Neutrophil (primary cell): ENCODE measurements around the gene MAP1B.

Experiments
- H3K27ac ChIP-seq: fragments of 200-600 bp; sonication (generic); 2 replicates; pipeline ENCODE4 v1.5.1; 2016; ENCODE audit warnings: mild to moderate bottlenecking, moderate library complexity
- H3K27me3 ChIP-seq: fragments of 200-600 bp; sonication (generic); 2 replicates; pipeline ENCODE4 v1.6.0; 2016; ENCODE audit warnings: mild to moderate bottlenecking
- H3K36me3 ChIP-seq: fragments of 200-600 bp; sonication (generic); 2 replicates; pipeline ENCODE4 v1.5.1; 2017
- H3K4me1 ChIP-seq, 2 experiments: fragments of 200-600 bp in 1 of 2; sonication (generic) in 1 of 2; 1 replicate in 1 of 2; 2 replicates in 1 of 2; pipeline versions ENCODE4 v1.5.1 to v1.6.1; 2013 to 2016; ENCODE audit warnings: low read depth in 1 of 2, low read length in 1 of 2, mild to moderate bottlenecking in 1 of 2, moderate library complexity in 1 of 2; ENCODE audit not compliant: control insufficient read depth in 1 of 2, insufficient read depth in 1 of 2
- H3K4me3 ChIP-seq, 2 experiments: fragments of 200-600 bp in 1 of 2; sonication (generic) in 1 of 2; 1 replicate in 1 of 2; 2 replicates in 1 of 2; pipeline ENCODE4 v1.5.1; 2013 to 2016; ENCODE audit warnings: low read depth in 1 of 2, low read length in 1 of 2, mild to moderate bottlenecking in 1 of 2, moderate library complexity in 1 of 2
- H3K9me3 ChIP-seq: fragments of 200-600 bp; sonication (generic); 2 replicates; pipeline ENCODE4 v1.5.1; 2016
- TF ChIP-seq, protein P1 (sequence below): fragments of 200-600 bp; sonication (generic); IDR thresholded peaks from 2 replicates; pipeline ENCODE4 v1.5.1; 2016; ENCODE audit warnings: antibody characterized with exemption

Gene MAP1B

DNA sequence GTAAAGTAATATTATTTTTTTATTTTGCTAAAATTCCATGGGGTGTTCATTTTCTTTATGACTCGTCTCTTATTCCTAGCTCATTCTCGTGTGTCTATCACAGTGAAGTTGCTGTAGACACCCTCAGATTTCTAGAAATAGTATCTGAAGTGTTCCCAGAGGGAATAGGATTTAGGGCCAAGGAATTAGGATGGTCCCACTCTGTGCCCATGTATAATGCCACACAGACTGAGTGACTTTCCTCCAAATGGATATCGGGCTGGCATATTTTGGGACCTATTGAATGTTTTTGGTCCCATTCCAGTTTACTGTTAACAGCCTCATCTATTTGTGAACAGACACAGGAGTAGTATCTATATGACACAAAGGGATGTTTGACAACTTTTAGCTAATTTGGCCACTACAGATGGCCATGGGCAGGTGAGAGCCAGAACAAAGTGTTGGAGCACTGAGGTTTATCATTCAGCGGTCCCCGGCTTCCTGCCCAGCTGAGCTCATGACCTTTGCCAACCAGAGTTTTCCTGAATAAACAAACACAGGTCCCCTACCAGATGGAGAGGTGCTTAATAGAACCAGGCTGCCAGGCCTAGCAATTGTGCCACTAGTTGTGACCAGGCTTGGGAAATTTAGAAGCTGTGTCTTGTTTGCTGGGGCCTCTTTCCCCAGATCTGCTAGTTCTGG, 46.9 kb downstream of the MAP1B start:
- H3K4me1 ChIP-seq: no peaks in the 10 kb centered on the region

DNA sequence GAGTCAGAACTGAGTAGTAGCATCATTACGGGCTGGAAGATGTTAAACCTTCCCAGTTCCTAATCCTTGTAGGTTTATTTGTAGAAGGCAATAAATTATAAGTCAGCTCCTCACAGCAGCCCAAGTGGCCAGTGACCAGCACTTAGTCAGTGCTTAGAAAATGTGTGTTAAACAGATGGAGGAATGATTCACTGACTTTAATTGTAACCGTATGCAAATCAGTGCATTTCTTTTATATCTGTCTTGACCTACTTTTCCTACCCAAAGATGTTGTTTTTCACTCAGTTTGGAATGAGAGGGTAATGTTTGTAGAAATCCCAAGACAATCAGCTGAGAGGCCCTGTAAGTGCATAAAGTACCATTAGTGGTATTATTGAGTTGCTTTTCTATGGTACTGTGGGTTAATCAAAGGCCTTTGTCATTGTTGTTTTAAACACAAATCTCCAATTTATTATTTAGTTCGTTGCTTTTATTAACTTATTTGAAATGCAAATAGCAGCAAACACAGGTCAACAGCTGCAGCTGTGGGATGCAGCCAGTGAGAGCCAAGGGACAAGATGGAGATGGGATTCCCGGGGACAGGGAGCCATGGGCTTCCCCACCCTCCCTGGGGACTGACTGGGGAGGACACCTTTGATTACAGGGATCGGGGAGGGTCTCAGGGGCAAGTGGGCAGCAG, 49.8 kb downstream of the MAP1B start:
- TF ChIP-seq, protein P1, sequence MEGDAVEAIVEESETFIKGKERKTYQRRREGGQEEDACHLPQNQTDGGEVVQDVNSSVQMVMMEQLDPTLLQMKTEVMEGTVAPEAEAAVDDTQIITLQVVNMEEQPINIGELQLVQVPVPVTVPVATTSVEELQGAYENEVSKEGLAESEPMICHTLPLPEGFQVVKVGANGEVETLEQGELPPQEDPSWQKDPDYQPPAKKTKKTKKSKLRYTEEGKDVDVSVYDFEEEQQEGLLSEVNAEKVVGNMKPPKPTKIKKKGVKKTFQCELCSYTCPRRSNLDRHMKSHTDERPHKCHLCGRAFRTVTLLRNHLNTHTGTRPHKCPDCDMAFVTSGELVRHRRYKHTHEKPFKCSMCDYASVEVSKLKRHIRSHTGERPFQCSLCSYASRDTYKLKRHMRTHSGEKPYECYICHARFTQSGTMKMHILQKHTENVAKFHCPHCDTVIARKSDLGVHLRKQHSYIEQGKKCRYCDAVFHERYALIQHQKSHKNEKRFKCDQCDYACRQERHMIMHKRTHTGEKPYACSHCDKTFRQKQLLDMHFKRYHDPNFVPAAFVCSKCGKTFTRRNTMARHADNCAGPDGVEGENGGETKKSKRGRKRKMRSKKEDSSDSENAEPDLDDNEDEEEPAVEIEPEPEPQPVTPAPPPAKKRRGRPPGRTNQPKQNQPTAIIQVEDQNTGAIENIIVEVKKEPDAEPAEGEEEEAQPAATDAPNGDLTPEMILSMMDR: no peak
- no peak overlapping the region for H3K27ac ChIP-seq
- H3K36me3 ChIP-seq: no peaks in the 10 kb centered on the region
- no peaks in the 10 kb centered on the region for H3K4me1 ChIP-seq
- H3K9me3 ChIP-seq: no peaks in the 10 kb centered on the region
- H3K4me3 ChIP-seq: no peak overlapping the region
- H3K27me3 ChIP-seq: peaks cover 20% of the 10 kb centered on the region

More for the DNA sequence above, 46.9 kb downstream of the MAP1B start:
- Histone ChIP-seq H3K9me3 (no peaks in the 10 kb centered on the region), H3K4me3 (no peak overlapping the region), H3K27me3 (peaks cover 26% of the 10 kb centered on the region), H3K27ac (no peak overlapping the region), H3K36me3 (no peaks in the 10 kb centered on the region)
- TF ChIP-seq, protein P1: no peak

DNA sequence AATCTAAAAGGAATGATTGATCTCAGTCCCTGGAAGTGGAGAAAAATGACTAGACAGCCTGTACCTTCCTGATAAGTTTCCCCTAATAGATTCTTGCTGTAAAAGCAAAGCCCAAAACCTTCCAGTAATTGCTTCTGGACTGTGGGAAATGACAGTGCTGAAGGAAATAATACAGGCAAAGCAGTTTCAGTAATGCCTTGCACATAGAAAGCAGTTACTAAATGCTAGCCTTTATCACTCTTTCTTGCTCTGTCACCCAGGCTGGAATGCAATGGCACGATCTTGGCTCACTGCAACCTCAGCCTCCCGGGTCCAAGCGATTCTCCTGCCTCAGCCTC, 50.3 kb downstream of the MAP1B start:
- TF ChIP-seq, protein P1: no peak
- H3K27me3 ChIP-seq: peaks cover 20% of the 10 kb centered on the region
- no peaks in the 10 kb centered on the region for H3K9me3 ChIP-seq
- no peaks in the 10 kb centered on the region for H3K36me3 ChIP-seq
- no peaks in the 10 kb centered on the region for H3K4me1 ChIP-seq
- no peak overlapping the region for H3K27ac ChIP-seq
- no peak overlapping the region for H3K4me3 ChIP-seq

DNA sequence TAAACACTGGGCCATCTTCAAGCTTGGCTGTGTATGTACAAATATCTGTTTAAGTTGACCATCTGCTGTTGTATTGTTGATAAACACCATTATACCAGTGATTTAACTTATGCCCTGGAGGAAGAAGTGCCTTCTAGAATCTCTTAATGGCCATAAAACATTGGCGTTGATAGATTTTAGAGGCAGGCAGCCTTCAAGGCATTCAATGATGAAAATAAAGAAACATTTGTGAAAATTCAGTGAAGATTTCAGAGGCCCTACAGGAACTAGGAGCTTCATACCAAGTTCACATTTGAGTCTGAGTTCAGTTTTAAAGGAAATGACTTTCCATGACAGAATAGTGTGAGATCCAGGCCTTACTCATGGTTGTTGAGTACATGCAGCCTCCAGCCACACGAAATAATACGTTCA, 52.2 kb downstream of the MAP1B start:
- Histone ChIP-seq H3K36me3 (no peaks in the 10 kb centered on the region), H3K27ac (no peak overlapping the region), H3K9me3 (no peaks in the 10 kb centered on the region), H3K4me1 (no peaks in the 10 kb centered on the region), H3K4me3 (no peak overlapping the region), H3K27me3 (peaks cover 23% of the 10 kb centered on the region)
- TF ChIP-seq, protein P1: no peak

DNA sequence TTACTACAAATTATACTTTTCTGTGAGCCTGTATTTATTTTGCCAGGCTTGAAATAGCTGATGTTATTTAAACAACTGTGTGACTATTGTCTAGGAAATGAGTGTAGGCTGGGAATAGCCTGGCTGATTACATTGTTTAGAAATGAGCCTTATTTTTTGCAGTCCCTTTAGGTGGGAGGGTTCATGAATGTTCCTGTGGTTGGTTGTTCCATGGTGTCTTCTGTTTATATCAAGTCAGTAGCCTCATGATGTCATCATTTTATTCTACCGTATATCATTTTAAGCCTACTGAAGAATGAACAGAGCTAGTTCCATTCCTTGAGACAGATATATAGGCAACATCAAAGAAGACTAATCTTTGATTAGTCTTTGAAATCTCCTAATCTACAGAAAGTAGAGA, 53.1 kb downstream of the MAP1B start:
- TF ChIP-seq, protein P1: no peak
- Histone ChIP-seq H3K36me3 (no peaks in the 10 kb centered on the region), H3K9me3 (no peaks in the 10 kb centered on the region), H3K27ac (no peak overlapping the region), H3K4me3 (no peak overlapping the region), H3K4me1 (no peaks in the 10 kb centered on the region), H3K27me3 (peaks cover 26% of the 10 kb centered on the region)
